Neural progenitor cell (in vitro differentiated cells): ENCODE data around the gene GXYLT2.

Experiments used
- EZH2 ChIP-seq: fragments of 200-600 bp; sonication (generic); IDR thresholded peaks from 2 replicates; pipeline ENCODE4 v1.6.1; 2017; ENCODE audit warnings: antibody characterized with exemption, mild to moderate bottlenecking, moderate library complexity
- EZH2phosphoT487 ChIP-seq: fragments of 200-600 bp; sonication (generic); IDR thresholded peaks from 2 replicates; pipeline ENCODE4 v1.6.1; 2017; ENCODE audit warnings: antibody characterized with exemption

- TF ChIP-seq EZH2phosphoT487 = no peak
- TF ChIP-seq EZH2 = no peak
These were observed 41.7 kb upstream of the GXYLT2 start for GRCh38 chr3:72846166-72846565.
